IPS DF 4.7 (cell line): ENCODE measurements around the gene ESYT1.

Experiments used
- DNase-seq: peaks from one replicate; pipeline ENCODE4 v3.0.0-alpha.2; 2013; ENCODE audit warnings: low spot score; ENCODE audit errors: extremely low read depth

The ESYT1 gene

DNA sequence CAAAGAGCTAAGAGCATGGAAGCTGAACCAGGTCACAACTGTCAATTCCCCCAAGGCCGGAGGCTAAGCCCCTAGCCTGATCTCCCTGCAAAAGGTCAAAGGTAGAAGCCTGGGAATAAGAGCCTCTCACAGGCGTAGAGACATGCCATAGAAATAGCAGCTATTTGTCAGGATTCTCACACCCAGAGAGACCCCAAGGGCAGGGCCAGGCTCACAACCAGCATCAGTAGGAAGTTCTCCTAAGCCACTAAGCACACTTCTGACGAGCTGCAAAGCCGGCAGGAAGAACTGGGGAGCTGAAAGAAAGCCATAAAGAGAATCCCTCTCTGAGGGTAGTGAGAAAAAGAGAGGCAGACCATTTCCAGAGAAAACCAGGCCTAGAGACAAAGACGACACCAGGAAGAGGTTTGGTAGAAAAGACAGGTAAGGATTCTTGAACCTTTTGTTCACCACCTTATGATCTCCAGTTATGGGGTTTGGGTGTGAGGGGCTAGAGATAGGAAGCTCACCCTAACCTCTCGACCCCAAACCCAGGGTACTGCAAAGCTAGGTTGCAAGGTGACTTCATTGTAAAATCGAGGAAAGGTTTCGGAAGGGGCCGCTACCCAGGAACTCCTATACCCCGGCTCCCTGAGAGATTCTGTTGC, 60.2 kb downstream of the ESYT1 start:
- DNase-seq = no peak

DNA sequence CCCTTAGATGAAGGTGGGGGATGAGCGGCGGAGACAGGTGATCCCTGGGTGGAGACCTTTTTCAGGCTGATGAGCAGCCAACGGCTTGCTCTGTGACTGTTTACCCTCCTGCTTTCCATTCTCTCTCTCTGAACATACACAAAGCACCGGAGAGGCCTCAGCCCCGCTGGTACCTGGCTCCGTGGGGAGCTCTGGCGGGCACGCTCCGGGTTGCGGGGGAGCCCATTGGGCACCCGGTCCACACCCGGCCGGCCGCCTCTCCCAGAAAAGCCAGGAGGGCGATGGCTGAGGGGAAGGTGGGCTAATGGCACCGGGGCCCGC, 60.7 kb downstream of the ESYT1 start:
- DNase-seq = no peak

DNA sequence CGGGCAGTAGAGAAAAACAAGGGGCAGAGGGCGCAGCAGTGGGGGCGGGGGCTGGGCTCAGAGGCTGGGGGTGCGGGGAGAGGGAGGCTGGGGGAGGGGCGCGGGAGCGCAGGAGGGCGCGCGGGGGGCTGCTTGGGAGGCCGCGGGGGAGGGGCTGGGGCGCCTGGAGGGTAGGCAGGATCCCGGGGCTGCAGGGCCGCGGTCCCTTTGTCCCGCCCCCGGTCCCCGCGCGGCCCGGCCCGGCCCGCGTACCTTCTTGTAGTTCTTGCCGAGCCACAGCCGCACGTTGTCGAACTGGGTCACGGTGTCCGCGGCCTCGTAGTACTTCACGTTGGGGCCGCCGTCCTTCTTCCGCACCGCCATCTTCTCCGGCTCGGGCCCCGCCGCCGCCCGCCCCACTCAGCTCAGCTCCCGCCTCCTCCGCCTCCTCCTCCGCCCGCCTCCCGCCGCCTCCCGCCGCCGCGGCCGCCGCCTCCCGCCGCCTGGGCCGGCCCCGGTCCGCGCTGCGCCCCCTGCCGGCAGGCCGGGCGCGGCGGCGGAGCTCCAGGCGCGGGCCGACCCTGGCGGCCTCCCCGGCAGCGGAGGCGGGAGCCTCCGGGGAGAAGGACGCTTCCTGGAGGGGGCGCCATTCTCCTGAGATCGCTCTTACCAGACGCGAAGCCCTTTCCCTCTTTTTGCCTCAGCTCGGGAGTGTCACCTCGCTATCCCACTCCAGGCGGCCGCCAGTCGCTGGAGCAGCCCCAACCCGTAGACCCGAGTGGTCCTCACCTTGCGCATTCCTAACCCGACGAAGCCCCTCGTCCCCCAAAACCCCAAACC, 61.2 kb downstream of the ESYT1 start, which contains the start of gene SMARCC2:
Gene SMARCC2 (minus strand): TSS at position 385 of the 819 bp plus-strand sequence. CDS start 22 bp downstream, at position 363.
- DNase-seq = peak; percentile 78

DNA sequence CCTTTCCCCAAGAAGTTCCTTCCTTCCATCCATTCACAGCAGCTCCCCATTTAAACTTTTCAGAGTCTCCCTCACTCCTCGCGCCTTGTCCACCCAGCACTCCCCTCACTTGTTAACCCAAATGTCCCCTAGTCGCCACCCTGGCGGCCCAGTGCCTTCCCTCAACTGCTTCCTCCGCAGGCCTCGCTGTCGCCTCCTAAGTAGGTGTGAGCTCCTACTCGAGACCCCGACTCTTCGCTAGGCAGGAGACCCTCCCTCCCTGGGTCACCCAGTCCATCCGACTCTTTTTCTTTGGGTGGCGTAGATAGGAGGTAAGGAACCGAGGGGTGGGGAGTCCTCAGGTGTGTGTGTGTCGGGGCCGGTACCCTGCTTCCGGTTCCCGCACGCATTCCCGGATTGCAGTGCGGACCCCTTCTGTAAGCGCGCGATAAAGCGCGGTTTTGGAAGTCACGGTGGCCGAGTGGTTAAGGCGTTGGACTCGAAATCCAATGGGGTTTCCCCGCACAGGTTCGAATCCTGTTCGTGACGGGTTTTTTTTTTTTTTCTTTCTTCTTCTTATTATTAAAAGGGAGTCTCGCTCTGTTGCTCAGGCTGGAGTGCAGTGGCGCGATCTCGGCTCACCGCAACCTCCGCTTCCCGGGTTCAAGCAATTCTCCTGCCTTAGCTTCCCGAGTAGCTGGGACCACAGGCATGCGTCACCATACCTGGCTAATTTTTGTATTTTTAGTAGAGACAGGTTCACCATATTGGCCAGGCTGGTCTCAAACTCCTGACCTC, 62.0 kb downstream of the ESYT1 start:
- peak; percentile 85 for DNase-seq

DNA sequence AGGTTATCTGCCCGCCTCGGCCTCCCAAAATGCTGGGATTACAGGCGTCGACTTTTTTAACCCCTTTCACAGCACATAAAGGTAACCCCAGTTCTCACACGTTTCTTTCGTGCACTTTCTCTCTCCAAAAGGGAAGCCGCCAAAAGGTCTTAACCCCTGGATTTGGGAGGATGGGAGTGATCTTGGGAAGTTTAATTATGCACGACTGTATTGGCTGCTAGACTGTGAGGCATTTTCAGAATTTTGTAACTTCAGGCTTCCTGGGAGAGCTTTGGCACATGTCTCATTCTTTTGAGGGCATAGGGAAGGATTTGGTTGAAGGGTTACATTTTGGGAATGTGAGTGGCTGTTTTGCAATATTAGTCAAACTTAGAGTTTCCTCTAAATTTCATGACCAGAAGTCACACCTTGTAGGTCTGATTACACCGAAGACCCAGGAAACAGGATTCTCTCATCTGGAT, 62.7 kb downstream of the ESYT1 start:
- DNase-seq = no peak

DNA sequence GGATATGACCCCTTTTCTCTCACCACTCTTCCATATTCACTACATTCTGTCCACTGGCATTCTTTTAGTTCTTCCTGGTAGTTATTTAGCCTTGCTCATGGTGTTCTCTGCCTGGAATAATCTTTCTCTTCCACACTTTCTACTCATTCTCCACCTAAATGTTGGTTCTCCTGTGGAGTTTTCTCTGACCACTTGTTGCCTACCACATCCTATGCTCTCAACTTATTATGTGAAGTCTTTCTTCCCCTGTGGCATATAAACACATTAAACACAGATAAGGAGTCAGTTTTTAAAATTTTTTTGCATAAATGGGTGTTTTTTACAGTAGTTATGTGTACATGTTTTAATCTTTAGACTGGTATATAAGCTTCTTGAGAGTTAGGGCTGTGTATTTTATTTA, 64.5 kb downstream of the ESYT1 start:
- DNase-seq = no peak

DNA sequence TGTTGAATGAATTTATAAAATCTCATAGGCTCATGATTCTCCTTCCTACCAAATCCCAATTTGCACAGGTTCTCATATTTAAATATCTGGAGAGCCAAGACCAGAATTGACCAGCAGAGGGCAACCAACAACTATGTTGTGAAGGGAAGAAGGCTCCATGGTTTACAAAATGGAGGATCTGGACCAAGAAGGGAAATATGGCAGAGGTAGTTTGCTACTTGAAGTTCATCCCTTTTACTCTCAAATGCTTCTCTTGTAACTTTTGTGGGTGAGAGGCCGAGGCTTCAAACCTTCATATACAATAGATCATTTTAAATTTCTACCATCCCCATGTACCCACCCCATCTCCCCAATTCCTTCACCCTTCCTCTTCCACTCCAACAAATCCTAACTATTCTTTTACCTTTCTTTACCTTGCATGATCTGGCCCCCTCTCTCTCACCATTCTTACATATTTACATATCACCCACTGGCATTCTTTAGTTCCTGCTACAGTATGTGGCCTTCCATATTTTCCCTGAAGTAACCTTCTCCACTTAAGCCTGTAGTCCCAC, 65.0 kb downstream of the ESYT1 start:
- DNase-seq = no peak
